GM23248 (cell line): Measurements from ENCODE around the gene REPIN1. TPM values are rescaled to one million over a fixed set of nuclear protein-coding genes. Genes with fewer than 3 reads are reported as not detected.
"Not testable (repeated sequence)": the region's sequence is repeated elsewhere in the genome, so short reads cannot be mapped to it uniquely, and the experiment has no call there.

Source experiments
- DNase-seq: peaks from one replicate; pipeline ENCODE4 v3.0.0-alpha.2; 2015
- H2AFZ ChIP-seq: fragments of 200-600 bp; sonication (generic); 2 replicates; pipeline ENCODE4 v1.6.1; 2016; ENCODE audit warnings: antibody characterized with exemption
- H3F3A ChIP-seq: fragments of 200-600 bp; sonication (generic); 2 replicates; pipeline ENCODE4 v1.6.1; 2016; ENCODE audit warnings: mild to moderate bottlenecking, antibody characterized with exemption, mixed run types; ENCODE audit not compliant: insufficient read depth
- H3K27ac ChIP-seq: fragments of 200-600 bp; sonication (generic); 2 replicates; pipeline ENCODE4 v1.5.1; 2016; ENCODE audit warnings: mild to moderate bottlenecking
- H3K27me3 ChIP-seq: fragments of 200-600 bp; sonication (generic); replicated peaks from 2 replicates; pipeline ENCODE4 v1.6.1; 2016; ENCODE audit warnings: mild to moderate bottlenecking; ENCODE audit not compliant: insufficient read depth
- H3K36me3 ChIP-seq: fragments of 200-600 bp; sonication (generic); 2 replicates; pipeline ENCODE4 v1.6.1; 2016; ENCODE audit warnings: low read depth, mild to moderate bottlenecking
- H3K4me1 ChIP-seq: fragments of 200-600 bp; sonication (generic); 2 replicates; pipeline ENCODE4 v1.6.1; 2016; ENCODE audit warnings: mild to moderate bottlenecking; ENCODE audit not compliant: insufficient read depth
- H3K4me2 ChIP-seq: fragments of 200-600 bp; sonication (generic); one replicate; pipeline ENCODE4 v1.6.1; 2016; ENCODE audit warnings: mild to moderate bottlenecking; ENCODE audit not compliant: unreplicated experiment
- H3K4me3 ChIP-seq: fragments of 200-600 bp; sonication (generic); 2 replicates; pipeline ENCODE4 v1.5.1; 2016; ENCODE audit warnings: mild to moderate bottlenecking
- H3K79me2 ChIP-seq: fragments of 200-600 bp; sonication (generic); 2 replicates; pipeline ENCODE4 v1.6.1; 2016; ENCODE audit warnings: mild to moderate bottlenecking; ENCODE audit not compliant: insufficient read depth
- H3K9ac ChIP-seq: fragments of 200-600 bp; sonication (generic); 2 replicates; pipeline ENCODE4 v1.6.1; 2016; ENCODE audit warnings: mild to moderate bottlenecking
- H3K9me2 ChIP-seq: fragments of 200-600 bp; sonication (generic); 2 replicates; pipeline ENCODE4 v1.6.1; 2016; ENCODE audit warnings: mixed run types, mild to moderate bottlenecking, moderate library complexity; ENCODE audit not compliant: insufficient read depth
- H3K9me3 ChIP-seq: fragments of 200-600 bp; sonication (generic); one replicate; pipeline ENCODE4 v1.6.1; 2017; ENCODE audit warnings: low read depth
- H4K20me1 ChIP-seq: fragments of 200-600 bp; sonication (generic); 2 replicates; pipeline ENCODE4 v1.6.0; 2016; ENCODE audit not compliant: insufficient read depth
- EZH2 ChIP-seq: fragments of 200-600 bp; sonication (generic); IDR thresholded peaks from 2 replicates; pipeline ENCODE4 v1.6.1; 2018; ENCODE audit warnings: antibody characterized with exemption, mild to moderate bottlenecking; ENCODE audit not compliant: insufficient read depth, poor library complexity, severe bottlenecking
- EZH2phosphoT487 ChIP-seq: fragments of 200-600 bp; sonication (generic); IDR thresholded peaks from 2 replicates; pipeline ENCODE4 v1.6.1; 2018; ENCODE audit warnings: antibody characterized with exemption, moderate library complexity, mild to moderate bottlenecking, low read depth; ENCODE audit not compliant: insufficient read depth
- WGBS, 2 experiments: methylation state at CpG; one replicate each; pipeline ENCODE4 v1.1.6; 2015 to 2017; ENCODE audit warnings: low lambda C conversion rate in 2 of 2, low coverage in 1 of 2; ENCODE audit errors: missing lambda C conversion rate in 2 of 2; 5-methylcytosine and 5-hydroxymethylcytosine counted together
- in situ Hi-C: fragments of 300-500 bp; cut with MboI; formaldehyde crosslinking; loops from 2 replicates; pipeline ENCODE4 v1.15.0; 2020
- polyA plus RNA-seq: library from polyadenylated mRNA; unstranded; fragments of >200 nt; fragmentation: Nextera tagmentation; extraction: Ambion mirVana; gene quantifications from 2 replicates; pipeline ENCODE4 v1.2.1, GENCODE V29; 2016
- total RNA-seq: library from RNA; depleted of rRNA; stranded (reverse); fragments of >200 nt; shearing (Covaris generic); gene quantifications from 2 replicates; pipeline ENCODE4 v1.2.3, GENCODE V29; 2014

REPIN1 gene
- total and polyA plus RNA-seq, 2 experiments from 2014 or later = 17.3 to 48.1 TPM

DNA sequence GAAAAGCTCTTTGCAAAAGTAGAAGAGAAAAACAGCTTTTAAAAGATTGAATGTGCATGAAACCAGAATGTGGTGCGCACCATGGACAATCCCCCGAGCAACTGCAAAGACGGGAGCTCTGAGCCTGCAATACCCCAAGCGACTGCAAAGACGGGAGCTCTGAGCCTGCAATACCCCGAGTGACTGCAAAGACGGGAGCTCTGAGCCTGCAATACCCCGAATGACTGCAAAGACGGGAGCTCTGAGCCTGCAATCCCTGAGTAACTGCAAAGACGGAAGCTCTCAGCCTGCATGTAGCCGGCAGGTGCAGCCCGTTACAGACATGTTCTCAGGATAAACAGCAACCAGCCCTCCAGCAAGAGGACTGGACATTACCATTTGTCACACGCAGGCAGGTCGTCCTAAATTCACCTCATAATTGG lies 16.7 kb downstream of the REPIN1 start:
- Histone ChIP-seq H3K27me3 (no peaks in the 10 kb centered on the region), H3K79me2 (no peaks in the 10 kb centered on the region), H4K20me1 (no peaks in the 10 kb centered on the region), H3K4me2 (no peak overlapping the region), H3K36me3 (no peaks in the 10 kb centered on the region), H3K4me1 (no peaks in the 10 kb centered on the region), H3K27ac (no peak overlapping the region), H3K9me2 (no peaks in the 10 kb centered on the region), H3K4me3 (no peak overlapping the region), H3K9ac (no peak overlapping the region), H3K9me3 (no peaks in the 10 kb centered on the region), H2AFZ (no peak overlapping the region), H3F3A (no peaks in the 10 kb centered on the region)
- in situ Hi-C loops = no loop called here
- TF ChIP-seq EZH2phosphoT487 = no peak
- no peak for TF ChIP-seq EZH2
- DNase-seq = no peak
- 92 to 95% methylated on average over 13 to 14 of the region's 14 CpGs for WGBS, 2 experiments

- H3F3A ChIP-seq, H3K9me2 ChIP-seq, in situ Hi-C loops, H3K79me2 ChIP-seq, H3K27me3 ChIP-seq, H4K20me1 ChIP-seq, H3K27ac ChIP-seq, H3K4me2 ChIP-seq, H2AFZ ChIP-seq, H3K4me1 ChIP-seq, H3K9me3 ChIP-seq, DNase-seq, H3K9ac ChIP-seq, H3K36me3 ChIP-seq, H3K4me3 ChIP-seq: not testable (repeated sequence)
- 78 to 83% methylated on average over 6 of the region's 6 CpGs for WGBS, 2 experiments
Observed at GRCh38 chr7:150385884-150386283, 17.3 kb downstream of the REPIN1 start.

DNA sequence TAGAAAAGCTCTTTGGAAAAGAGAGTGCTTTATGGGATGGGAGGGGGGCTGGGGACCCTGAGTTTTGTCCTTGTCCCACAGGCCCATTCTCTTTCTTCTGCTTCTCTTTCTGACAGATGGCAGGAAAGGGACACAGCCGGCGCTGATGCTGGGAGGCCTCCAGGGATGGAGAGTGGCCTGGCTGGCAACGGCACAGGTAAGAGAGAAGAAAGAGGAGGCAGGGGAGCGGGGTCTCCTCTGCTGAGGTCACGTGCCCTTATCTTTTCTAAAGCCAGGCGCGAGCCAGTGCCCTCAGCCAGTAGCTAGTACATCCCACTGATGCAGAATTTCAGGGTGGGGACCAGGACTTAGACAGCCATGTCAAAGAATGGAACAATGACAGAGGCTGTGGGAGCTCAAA lies 19.7 kb downstream of the REPIN1 start:
- no peak overlapping the region for H3K9ac ChIP-seq
- no peak overlapping the region for H2AFZ ChIP-seq
- no peak overlapping the region for H3K4me2 ChIP-seq
- DNase-seq = no peak
- no peaks in the 10 kb centered on the region for H3K36me3 ChIP-seq
- no peaks in the 10 kb centered on the region for H3K27me3 ChIP-seq
- H3K4me3 ChIP-seq = no peak overlapping the region
- 91 to 93% methylated on average over 7 of the region's 7 CpGs for WGBS, 2 experiments
- H4K20me1 ChIP-seq = no peaks in the 10 kb centered on the region
- TF ChIP-seq EZH2 (no peak), EZH2phosphoT487 (no peak)
- no peaks in the 10 kb centered on the region for H3K79me2 ChIP-seq
- H3K9me3 ChIP-seq = no peaks in the 10 kb centered on the region
- peaks cover 8% of the 10 kb centered on the region for H3K4me1 ChIP-seq
- H3K9me2 ChIP-seq = no peaks in the 10 kb centered on the region
- no peaks in the 10 kb centered on the region for H3F3A ChIP-seq
- in situ Hi-C loops = no loop called here
- H3K27ac ChIP-seq = no peak overlapping the region

DNA sequence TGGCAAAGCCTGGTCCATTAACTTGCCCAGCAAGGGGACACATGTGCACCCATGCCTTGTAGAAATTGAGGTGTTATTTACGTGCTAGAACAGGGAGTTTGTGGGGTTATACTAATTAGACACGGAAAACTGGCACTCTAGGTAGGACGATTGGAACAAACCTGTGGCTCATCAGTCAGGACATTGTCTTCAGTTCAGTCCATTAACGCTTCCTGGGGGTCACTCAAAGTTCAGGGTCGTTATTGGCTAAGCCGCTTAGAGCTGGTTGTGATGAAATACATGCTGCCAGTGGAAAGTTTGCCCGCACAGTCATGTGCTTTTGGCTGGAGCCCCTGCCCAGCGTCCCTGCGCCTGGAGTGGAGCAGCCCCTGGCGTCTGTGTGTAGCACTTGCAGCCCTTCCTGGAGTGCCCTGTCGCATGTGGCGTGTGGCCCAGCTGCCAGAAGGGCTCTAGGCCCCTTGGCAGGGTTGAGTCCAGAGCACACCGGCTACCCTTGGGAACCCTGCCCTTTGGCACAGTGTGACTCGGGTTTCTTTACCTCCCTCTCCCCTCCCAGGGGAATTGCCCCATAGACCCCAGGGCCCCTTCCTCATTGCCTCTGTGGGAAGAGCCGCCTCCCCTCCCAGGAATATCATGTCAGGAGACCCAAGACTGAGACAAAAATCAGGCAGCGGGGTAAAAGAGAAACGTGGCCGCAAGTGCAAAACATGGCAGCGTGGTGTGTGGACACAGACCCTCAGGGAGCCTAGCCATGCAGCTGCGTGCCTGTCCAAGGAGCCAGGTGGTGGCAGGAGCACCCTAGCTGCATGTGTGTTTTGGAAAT lies 20.3 kb downstream of the REPIN1 start:
- DNase-seq = peak; percentile 61
- no peak overlapping the region for H3K4me2 ChIP-seq

DNA sequence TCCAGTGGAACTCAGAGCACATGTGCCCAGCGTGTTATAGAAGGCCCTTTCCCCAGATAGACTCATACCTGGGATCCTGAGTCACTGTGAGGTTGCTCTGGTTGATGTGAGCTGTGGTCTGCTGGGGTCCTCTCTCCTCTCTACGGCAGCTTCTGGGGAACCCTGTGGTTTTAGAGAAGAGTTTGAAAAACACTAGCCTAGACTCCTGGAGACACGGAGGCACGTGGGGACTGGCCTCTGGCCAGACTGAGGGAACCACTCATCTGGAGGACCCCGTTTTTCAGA lies 20.9 kb downstream of the REPIN1 start:
- H3K36me3 ChIP-seq = no peaks in the 10 kb centered on the region
- in situ Hi-C loops = no loop called here
- peaks cover 8% of the 10 kb centered on the region for H3K4me1 ChIP-seq
- no peak for DNase-seq
- no peaks in the 10 kb centered on the region for H3K27me3 ChIP-seq
- H3K9me2 ChIP-seq = no peaks in the 10 kb centered on the region
- TF ChIP-seq EZH2phosphoT487 (no peak), EZH2 (no peak)
- no peak overlapping the region for H3K9ac ChIP-seq
- 77 to 83% methylated on average over 5 of the region's 5 CpGs for WGBS, 2 experiments
- H4K20me1 ChIP-seq = no peaks in the 10 kb centered on the region
- no peaks in the 10 kb centered on the region for H3K79me2 ChIP-seq
- no peak overlapping the region for H3K4me2 ChIP-seq
- no peak overlapping the region for H2AFZ ChIP-seq
- H3K9me3 ChIP-seq = no peaks in the 10 kb centered on the region
- H3K27ac ChIP-seq = no peak overlapping the region
- no peaks in the 10 kb centered on the region for H3F3A ChIP-seq
- H3K4me3 ChIP-seq = no peak overlapping the region

More for the DNA sequence above, 20.3 kb downstream of the REPIN1 start:
- WGBS, 2 experiments = 59 to 60% methylated on average over 19 to 20 of the region's 20 CpGs
- Histone ChIP-seq H3K79me2 (no peaks in the 10 kb centered on the region), H3K4me3 (no peak overlapping the region), H3K27ac (no peak overlapping the region), H3K9me3 (no peaks in the 10 kb centered on the region), H3K27me3 (no peaks in the 10 kb centered on the region), H4K20me1 (no peaks in the 10 kb centered on the region), H3K36me3 (no peaks in the 10 kb centered on the region), H3F3A (no peaks in the 10 kb centered on the region), H2AFZ (no peak overlapping the region), H3K9ac (no peak overlapping the region), H3K9me2 (no peaks in the 10 kb centered on the region), H3K4me1 (peaks cover 8% of the 10 kb centered on the region)
- TF ChIP-seq EZH2phosphoT487 (no peak), EZH2 (no peak)
- in situ Hi-C loops = no loop called here
